SK-N-SH (cell line): ENCODE measurements around the gene ROR2. TPM values are rescaled to one million over a fixed set of nuclear protein-coding genes. Genes with fewer than 3 reads are reported as not detected.

Experiments
- CTCF ChIA-PET: fragments of 300-600, 350-600 bp; formaldehyde crosslinking; extraction: SDS; loops from one replicate; lab custom pipeline; 2021; lab: Yijun Ruan, JAX
- POLR2A ChIA-PET: fragments of 350-600 bp; sonication (Branson Sonifier 250); formaldehyde crosslinking; extraction: SDS; loops from one replicate; lab custom pipeline; 2020; ENCODE audit warnings: antibody characterized with exemption, inconsistent platforms; lab: Yijun Ruan, JAX
- DNase-seq: peaks from one replicate; pipeline ENCODE4 v3.0.0; 2012
- H2AFZ ChIP-seq: fragments of 200-600 bp; sonication (generic); 2 replicates; pipeline ENCODE4 v1.8.1; 2016; ENCODE audit warnings: antibody characterized with exemption, mild to moderate bottlenecking, low read depth
- H3F3A ChIP-seq: fragments of 200-600 bp; sonication (generic); replicated peaks from 2 replicates; pipeline ENCODE3; 2016; ENCODE audit warnings: antibody characterized with exemption, mild to moderate bottlenecking; ENCODE audit not compliant: insufficient read depth
- H3K27ac ChIP-seq, 2 experiments: fragments of 200-500 bp in 1 of 2; fragments of 200-600 bp in 1 of 2; sonication (Bioruptor generic) in 1 of 2; sonication (generic), shearing (Covaris generic) in 1 of 2; 2 replicates each; pipeline versions ENCODE4 v1.5.1 to v1.6.1; 2014 to 2016; ENCODE audit warnings: low read depth in 2 of 2, inconsistent platforms in 1 of 2, low read length in 1 of 2, mild to moderate bottlenecking in 1 of 2, mixed read lengths in 1 of 2
- H3K27me3 ChIP-seq: fragments of 200-600 bp; sonication (generic), shearing (Covaris generic); 2 replicates; pipeline ENCODE4 v1.6.1; 2016; ENCODE audit warnings: mixed run types; ENCODE audit not compliant: insufficient read depth
- H3K36me3 ChIP-seq, 2 experiments: fragments of 200-500 bp in 1 of 2; fragments of 200-600 bp in 1 of 2; sonication (Bioruptor generic) in 1 of 2; sonication (generic) in 1 of 2; replicated peaks in 1 of 2; 2 replicates each; pipeline versions ENCODE3 to v1.5.1; 2014 to 2016; ENCODE audit warnings: low read length in 1 of 2, mild to moderate bottlenecking in 1 of 2; ENCODE audit not compliant: insufficient read depth in 2 of 2, control insufficient read depth in 1 of 2
- H3K4me1 ChIP-seq, 2 experiments: fragments of 200-500 bp in 1 of 2; fragments of 200-600 bp in 1 of 2; sonication (Bioruptor generic) in 1 of 2; sonication (generic), shearing (Covaris generic) in 1 of 2; 2 replicates each; pipeline versions ENCODE4 v1.5.1 to v1.6.1; 2014 to 2016; ENCODE audit warnings: low read depth in 1 of 2, low read length in 1 of 2, mixed run types in 1 of 2; ENCODE audit not compliant: insufficient read depth in 2 of 2, control insufficient read depth in 1 of 2
- H3K4me2 ChIP-seq: fragments of 200-600 bp; sonication (generic), shearing (Covaris generic); 2 replicates; pipeline ENCODE4 v1.6.1; 2017; ENCODE audit warnings: mixed run types
- H3K4me3 ChIP-seq, 2 experiments: fragments of 200-500 bp in 1 of 2; fragments of 200-600 bp in 1 of 2; sonication (Bioruptor generic) in 1 of 2; sonication (generic), shearing (Covaris generic) in 1 of 2; 2 replicates each; pipeline versions ENCODE4 v1.5.1 to v1.8.1; 2014 to 2016; ENCODE audit warnings: low read depth in 2 of 2, inconsistent platforms in 1 of 2, low read length in 1 of 2, mild to moderate bottlenecking in 1 of 2, mixed read lengths in 1 of 2, moderate library complexity in 1 of 2
- H3K79me2 ChIP-seq: fragments of 200-600 bp; sonication (generic); 2 replicates; pipeline ENCODE4 v1.8.1; 2017; ENCODE audit warnings: mild to moderate bottlenecking; ENCODE audit not compliant: insufficient read depth
- H3K9ac ChIP-seq: fragments of 200-600 bp; sonication (generic); 2 replicates; pipeline ENCODE4 v1.6.1; 2017; ENCODE audit warnings: mixed run types
- H3K9me2 ChIP-seq: fragments of 200-600 bp; sonication (generic); 2 replicates; pipeline ENCODE4 v1.6.1; 2017; ENCODE audit warnings: mixed run types
- H3K9me3 ChIP-seq: fragments of 200-600 bp; sonication (generic); 2 replicates; pipeline ENCODE4 v1.6.1; 2017; ENCODE audit warnings: mixed run types, mild to moderate bottlenecking, moderate library complexity
- H4K20me1 ChIP-seq: fragments of 200-600 bp; sonication (generic); 2 replicates; pipeline ENCODE4 v1.6.1; 2017; ENCODE audit warnings: mild to moderate bottlenecking, mixed run types; ENCODE audit not compliant: insufficient read depth
- CHD2 ChIP-seq: fragments of 150-350 bp; IDR thresholded peaks from 2 replicates; pipeline ENCODE4 v1.6.1; 2018; ENCODE audit warnings: low read length; ENCODE audit not compliant: partially characterized antibody
- ELF1 ChIP-seq: IDR thresholded peaks from 2 replicates; pipeline ENCODE4 v1.4.0; 2012
- EZH2phosphoT487 ChIP-seq: fragments of 200-600 bp; sonication (generic); IDR thresholded peaks from 2 replicates; pipeline ENCODE4 v1.6.1; 2017; ENCODE audit warnings: low read depth, mixed run types, mild to moderate bottlenecking, antibody characterized with exemption, moderate library complexity, borderline replicate concordance
- FOSL2 ChIP-seq: IDR thresholded peaks from 2 replicates; pipeline ENCODE4 v1.4.0; 2012; ENCODE audit warnings: low read depth, mild to moderate bottlenecking, moderate library complexity, borderline replicate concordance
- FOXM1 ChIP-seq: IDR thresholded peaks from 2 replicates; pipeline ENCODE4 v1.4.0; 2012; ENCODE audit warnings: low read depth, mild to moderate bottlenecking
- GABPA ChIP-seq: IDR thresholded peaks from 2 replicates; pipeline ENCODE4 v1.4.0; 2012; ENCODE audit warnings: low read depth, mild to moderate bottlenecking
- MEF2A ChIP-seq: IDR thresholded peaks from 2 replicates; pipeline ENCODE4 v1.4.0; 2012; ENCODE audit warnings: low read depth, borderline replicate concordance
- MXI1 ChIP-seq: IDR thresholded peaks from 2 replicates; pipeline ENCODE4 v1.6.1; 2012; ENCODE audit warnings: mild to moderate bottlenecking, low read depth, low read length, improper control_type of control experiment
- PBX3 ChIP-seq: IDR thresholded peaks from 2 replicates; pipeline ENCODE4; 2012
- POLR2AphosphoS5 ChIP-seq: IDR thresholded peaks from 2 replicates; pipeline ENCODE4 v1.6.1; 2012; ENCODE audit warnings: low read depth, low read length
- RAD21 ChIP-seq: IDR thresholded peaks from 2 replicates; pipeline ENCODE4 v1.6.1; 2012; ENCODE audit warnings: mild to moderate bottlenecking, low read length
- RXRA ChIP-seq: IDR thresholded peaks from 2 replicates; pipeline ENCODE4 v1.4.0; 2012; ENCODE audit warnings: low read depth, mild to moderate bottlenecking, borderline replicate concordance
- SMC3 ChIP-seq: IDR thresholded peaks from 2 replicates; pipeline ENCODE4 v1.6.1; 2012; ENCODE audit warnings: low read depth, low read length, improper control_type of control experiment
- TAF1 ChIP-seq: IDR thresholded peaks from 2 replicates; pipeline ENCODE4 v1.6.1; 2012; ENCODE audit warnings: low read depth, mild to moderate bottlenecking, low read length, moderate library complexity, borderline replicate concordance
- TEAD4 ChIP-seq: IDR thresholded peaks from 2 replicates; pipeline ENCODE4 v1.4.0; 2012; ENCODE audit warnings: mild to moderate bottlenecking, borderline replicate concordance; ENCODE audit not compliant: insufficient read depth
- YY1 ChIP-seq: IDR thresholded peaks from 2 replicates; pipeline ENCODE4 v1.4.0; 2012; ENCODE audit warnings: low read depth, mild to moderate bottlenecking
- ZBTB33 ChIP-seq: IDR thresholded peaks from 2 replicates; pipeline ENCODE4 v1.4.0; 2012; ENCODE audit warnings: low read depth, borderline replicate concordance
- WGBS: methylation state at CpG from one replicate; pipeline ENCODE4 v1.1.6; 2017; ENCODE audit warnings: low lambda C conversion rate; 5-methylcytosine and 5-hydroxymethylcytosine counted together
- polyA plus RNA-seq, 3 experiments: library from polyadenylated mRNA; depleted of rRNA; stranded (reverse); fragments of >200 nt; gene quantifications; 2 replicates each; pipeline ENCODE4 v1.2.3, GENCODE V29; 2012
- TF ChIP-seq, protein P1 (sequence below): fragments of 200-600 bp; sonication (generic); IDR thresholded peaks from 2 replicates; pipeline ENCODE4 v1.6.1; 2017; ENCODE audit warnings: antibody characterized with exemption, mild to moderate bottlenecking, moderate library complexity
- TF ChIP-seq, protein P2 (sequence below): IDR thresholded peaks from 2 replicates; pipeline ENCODE4 v1.4.0; 2012; ENCODE audit warnings: low read depth, borderline replicate concordance
- TF ChIP-seq, protein P3 (sequence below): IDR thresholded peaks from 2 replicates; pipeline ENCODE4 v1.6.1; 2012; ENCODE audit warnings: mild to moderate bottlenecking, low read depth, low read length, moderate library complexity

Gene ROR2
- polyA plus RNA-seq, 1 of the 3 experiments (the other 2 are of a cell fraction): 0.43 TPM

- TF ChIP-seq ZBTB33: no peak
Observed at GRCh38 chr9:91834740-91835139, 115.3 kb downstream of the ROR2 start (continued).

GRCh38 chr9:91833878-91834255 is 116.2 kb downstream of the ROR2 start:
- no peak for TF ChIP-seq SMC3
- TF ChIP-seq FOXM1: no peak
- TF ChIP-seq, protein P1, sequence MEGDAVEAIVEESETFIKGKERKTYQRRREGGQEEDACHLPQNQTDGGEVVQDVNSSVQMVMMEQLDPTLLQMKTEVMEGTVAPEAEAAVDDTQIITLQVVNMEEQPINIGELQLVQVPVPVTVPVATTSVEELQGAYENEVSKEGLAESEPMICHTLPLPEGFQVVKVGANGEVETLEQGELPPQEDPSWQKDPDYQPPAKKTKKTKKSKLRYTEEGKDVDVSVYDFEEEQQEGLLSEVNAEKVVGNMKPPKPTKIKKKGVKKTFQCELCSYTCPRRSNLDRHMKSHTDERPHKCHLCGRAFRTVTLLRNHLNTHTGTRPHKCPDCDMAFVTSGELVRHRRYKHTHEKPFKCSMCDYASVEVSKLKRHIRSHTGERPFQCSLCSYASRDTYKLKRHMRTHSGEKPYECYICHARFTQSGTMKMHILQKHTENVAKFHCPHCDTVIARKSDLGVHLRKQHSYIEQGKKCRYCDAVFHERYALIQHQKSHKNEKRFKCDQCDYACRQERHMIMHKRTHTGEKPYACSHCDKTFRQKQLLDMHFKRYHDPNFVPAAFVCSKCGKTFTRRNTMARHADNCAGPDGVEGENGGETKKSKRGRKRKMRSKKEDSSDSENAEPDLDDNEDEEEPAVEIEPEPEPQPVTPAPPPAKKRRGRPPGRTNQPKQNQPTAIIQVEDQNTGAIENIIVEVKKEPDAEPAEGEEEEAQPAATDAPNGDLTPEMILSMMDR: no peak
- TF ChIP-seq, protein P2, sequence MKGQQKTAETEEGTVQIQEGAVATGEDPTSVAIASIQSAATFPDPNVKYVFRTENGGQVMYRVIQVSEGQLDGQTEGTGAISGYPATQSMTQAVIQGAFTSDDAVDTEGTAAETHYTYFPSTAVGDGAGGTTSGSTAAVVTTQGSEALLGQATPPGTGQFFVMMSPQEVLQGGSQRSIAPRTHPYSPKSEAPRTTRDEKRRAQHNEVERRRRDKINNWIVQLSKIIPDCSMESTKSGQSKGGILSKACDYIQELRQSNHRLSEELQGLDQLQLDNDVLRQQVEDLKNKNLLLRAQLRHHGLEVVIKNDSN: no peak
- TF ChIP-seq YY1: no peak
- TF ChIP-seq, protein P3, sequence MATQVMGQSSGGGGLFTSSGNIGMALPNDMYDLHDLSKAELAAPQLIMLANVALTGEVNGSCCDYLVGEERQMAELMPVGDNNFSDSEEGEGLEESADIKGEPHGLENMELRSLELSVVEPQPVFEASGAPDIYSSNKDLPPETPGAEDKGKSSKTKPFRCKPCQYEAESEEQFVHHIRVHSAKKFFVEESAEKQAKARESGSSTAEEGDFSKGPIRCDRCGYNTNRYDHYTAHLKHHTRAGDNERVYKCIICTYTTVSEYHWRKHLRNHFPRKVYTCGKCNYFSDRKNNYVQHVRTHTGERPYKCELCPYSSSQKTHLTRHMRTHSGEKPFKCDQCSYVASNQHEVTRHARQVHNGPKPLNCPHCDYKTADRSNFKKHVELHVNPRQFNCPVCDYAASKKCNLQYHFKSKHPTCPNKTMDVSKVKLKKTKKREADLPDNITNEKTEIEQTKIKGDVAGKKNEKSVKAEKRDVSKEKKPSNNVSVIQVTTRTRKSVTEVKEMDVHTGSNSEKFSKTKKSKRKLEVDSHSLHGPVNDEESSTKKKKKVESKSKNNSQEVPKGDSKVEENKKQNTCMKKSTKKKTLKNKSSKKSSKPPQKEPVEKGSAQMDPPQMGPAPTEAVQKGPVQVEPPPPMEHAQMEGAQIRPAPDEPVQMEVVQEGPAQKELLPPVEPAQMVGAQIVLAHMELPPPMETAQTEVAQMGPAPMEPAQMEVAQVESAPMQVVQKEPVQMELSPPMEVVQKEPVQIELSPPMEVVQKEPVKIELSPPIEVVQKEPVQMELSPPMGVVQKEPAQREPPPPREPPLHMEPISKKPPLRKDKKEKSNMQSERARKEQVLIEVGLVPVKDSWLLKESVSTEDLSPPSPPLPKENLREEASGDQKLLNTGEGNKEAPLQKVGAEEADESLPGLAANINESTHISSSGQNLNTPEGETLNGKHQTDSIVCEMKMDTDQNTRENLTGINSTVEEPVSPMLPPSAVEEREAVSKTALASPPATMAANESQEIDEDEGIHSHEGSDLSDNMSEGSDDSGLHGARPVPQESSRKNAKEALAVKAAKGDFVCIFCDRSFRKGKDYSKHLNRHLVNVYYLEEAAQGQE: no peak
- TF ChIP-seq RXRA: no peak
- TF ChIP-seq EZH2phosphoT487: no peak
- TF ChIP-seq GABPA: no peak
- TF ChIP-seq MXI1: no peak
- TF ChIP-seq RAD21: no peak
- no peak for TF ChIP-seq POLR2AphosphoS5
- no peak for TF ChIP-seq TAF1
- TF ChIP-seq TEAD4: no peak
- TF ChIP-seq FOSL2: no peak
- TF ChIP-seq ELF1: no peak
- no peak for TF ChIP-seq PBX3
- TF ChIP-seq CHD2: no peak
- no peak for TF ChIP-seq MEF2A
- TF ChIP-seq, all 33 proteins: peak for 0
- Histone ChIP-seq H2AFZ (no peak overlapping the region), H3K36me3 (no peaks in the 10 kb centered on the region), H3K79me2 (no peaks in the 10 kb centered on the region), H3K9ac (no peak overlapping the region), H3F3A (no peaks in the 10 kb centered on the region), H3K4me1 (peaks cover 0 to 30% of the 10 kb centered on the region in 2 experiments; a peak in 1 of 4 replicates), H3K9me3 (no peaks in the 10 kb centered on the region), H3K27me3 (no peaks in the 10 kb centered on the region), H3K27ac (no peak overlapping the region; a peak in 1 of 4 replicates), H3K4me3 (no peak overlapping the region), H3K4me2 (no peak overlapping the region), H3K9me2 (no peaks in the 10 kb centered on the region), H4K20me1 (no peaks in the 10 kb centered on the region)
- DNase-seq: no peak
- 42% methylated on average over 6 of the region's 7 CpGs for WGBS
- ChIA-PET POLR2A (no interaction called here), CTCF (interaction anchor here (0.9 to 2.2 kb wide), 3 partner anchors 10 to 120 kb away, joined by 3 to 9 read pairs (median 3); partner anchors contain the start of gene ROR2)
